NCI-H446 (cell line): ENCODE results near the gene ERMN.
A peak's percentile ranks its signal among the peaks of the same experiment; 100 is the strongest.

Experiments
- DNase-seq, 2 experiments: peaks; one replicate each; lab custom pipeline; 2025; lab: John Stamatoyannopoulos, UW

The ERMN gene

DNA sequence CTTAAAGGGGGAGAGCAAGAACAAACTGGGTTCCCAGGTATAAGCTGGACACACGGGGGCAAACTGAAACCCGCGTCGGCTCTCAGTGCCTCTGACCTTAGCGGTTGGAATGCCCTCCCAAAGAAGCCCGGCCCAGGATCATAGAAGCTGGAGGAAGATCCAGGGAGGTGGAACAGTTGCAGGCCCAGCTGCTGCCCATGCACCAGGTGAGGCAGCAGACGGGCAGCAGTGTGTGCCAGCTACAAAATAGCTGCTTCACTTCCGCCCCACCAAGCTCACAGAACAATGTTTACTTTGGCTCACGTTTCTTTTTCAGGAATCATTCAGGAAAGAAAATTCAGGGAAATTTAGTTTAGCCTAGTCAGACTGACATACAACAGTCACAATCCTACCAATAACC is 3.9 kb upstream of the ERMN start:
- peak; percentile 35 to 73 for DNase-seq

DNA sequence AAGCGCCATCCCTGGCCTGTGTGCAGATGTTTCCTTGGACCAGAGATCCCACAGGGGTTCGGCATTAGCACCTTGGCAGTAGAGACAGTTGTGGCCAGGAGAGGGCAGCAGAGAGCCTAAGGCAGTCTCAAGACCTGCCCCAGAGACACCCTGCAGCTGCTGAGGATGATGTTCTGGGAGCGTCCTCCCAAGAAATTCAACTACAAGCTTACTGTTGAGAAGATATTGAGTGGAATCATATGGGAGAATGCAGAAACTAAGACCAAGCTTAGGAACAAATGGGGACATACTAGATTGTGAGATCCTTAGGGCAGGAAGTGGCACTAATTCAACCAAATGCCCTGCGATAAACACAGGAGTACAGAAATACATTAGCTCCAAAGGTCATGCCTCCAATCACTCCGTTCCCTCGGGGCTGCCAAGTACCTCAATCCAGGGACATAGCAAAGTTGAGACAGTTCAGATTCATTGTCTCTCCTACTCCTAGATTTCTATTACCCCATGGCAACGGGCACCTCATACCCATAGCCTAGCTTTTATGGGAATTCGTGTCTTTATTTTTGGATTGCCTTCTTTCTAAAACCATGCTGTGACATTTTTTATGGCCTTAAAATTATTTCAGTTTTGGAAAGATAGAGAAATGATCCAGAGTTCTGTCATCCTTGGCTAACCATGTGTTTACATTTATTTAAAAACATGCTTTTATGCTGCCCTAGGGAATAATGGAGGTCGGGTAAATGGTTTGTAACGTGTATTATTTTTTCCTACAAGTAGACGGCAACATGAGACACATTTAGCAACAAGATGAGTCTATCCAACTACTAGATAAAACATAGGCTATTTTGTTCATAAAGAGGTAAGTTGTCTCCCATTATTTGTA is 2.2 kb upstream of the ERMN start:
- DNase-seq = peak; percentile 34 to 80

DNA sequence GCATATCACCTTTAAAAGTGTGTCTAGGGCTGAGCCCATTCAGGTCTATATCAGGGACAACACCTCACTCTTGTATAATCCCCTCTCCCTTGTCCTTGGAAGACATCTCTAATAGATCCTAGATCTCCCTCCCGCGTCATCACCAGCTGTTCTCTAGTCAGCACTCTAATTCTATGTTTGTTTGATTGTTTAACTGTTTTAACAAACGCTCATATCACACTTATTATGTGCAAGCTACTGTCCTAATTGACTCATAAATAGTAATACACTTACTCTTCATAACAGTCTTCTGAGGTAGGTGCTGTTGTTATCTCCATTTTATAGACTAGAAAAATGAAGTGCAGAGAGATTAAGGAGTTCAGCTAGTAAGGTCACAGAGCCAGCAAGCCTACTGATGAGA is 1.6 kb upstream of the ERMN start:
- DNase-seq = no peak

DNA sequence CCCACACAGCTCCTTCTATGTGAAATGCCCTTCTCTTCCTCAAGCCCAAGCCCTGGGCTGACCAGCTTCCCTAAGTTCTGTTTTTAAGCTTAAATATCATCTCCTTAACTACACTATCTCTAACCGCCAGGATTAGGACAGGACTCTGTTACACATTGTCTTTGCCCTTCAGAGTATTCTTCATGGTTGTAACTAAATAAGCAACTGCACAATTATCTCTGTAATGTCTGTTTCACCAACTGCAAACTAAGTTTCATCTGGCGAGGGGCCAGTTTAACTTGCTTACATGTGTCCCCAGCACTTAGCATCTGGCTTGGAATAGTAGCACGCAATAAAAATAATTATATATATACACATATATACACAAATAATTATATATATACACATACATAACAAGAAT is 1.1 kb upstream of the ERMN start:
- DNase-seq = no peak

DNA sequence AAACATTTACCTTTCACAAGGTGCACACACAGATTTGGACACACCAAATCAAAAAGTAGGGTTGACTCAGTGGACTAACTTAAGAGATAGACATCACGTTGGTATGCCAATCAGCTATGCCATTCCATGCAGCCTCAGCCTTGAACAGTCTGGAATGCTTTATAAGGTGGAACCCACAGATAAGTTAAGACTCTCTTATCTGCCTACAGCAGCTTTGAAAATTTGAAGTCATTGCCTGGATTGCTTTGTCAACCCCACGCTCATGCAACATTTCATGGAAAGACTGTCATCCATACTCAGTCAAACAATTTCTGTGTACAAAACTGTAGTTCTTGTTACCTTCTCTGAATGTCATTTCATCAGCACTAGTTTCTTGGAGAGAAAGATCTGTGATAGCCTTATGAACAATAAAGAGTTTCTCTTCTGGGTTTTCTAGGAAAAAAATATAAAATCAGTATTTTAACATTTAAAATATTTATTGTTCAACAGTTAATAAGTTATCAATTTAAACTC is 1.2 kb downstream of the ERMN start:
- no peak for DNase-seq

DNA sequence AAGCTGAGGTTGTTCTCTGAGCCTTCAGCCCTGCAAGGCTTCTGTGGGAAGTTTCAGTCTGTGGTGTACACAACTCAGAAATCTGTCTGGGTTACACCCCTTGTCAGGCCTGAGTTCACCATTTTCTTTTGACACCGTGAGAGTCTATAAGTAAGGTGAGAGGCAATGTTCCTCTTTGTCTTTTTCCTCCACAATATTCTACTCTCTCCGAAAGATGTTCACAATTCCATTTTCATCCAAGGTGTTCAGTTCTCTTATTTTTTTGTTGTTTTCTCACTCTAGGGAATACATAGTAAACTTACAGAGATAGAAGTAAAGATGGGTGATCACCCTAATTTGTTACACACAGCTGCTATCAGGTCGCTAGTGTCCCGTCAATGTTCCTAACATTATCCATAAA is 3.2 kb downstream of the ERMN start:
- DNase-seq = no peak

DNA sequence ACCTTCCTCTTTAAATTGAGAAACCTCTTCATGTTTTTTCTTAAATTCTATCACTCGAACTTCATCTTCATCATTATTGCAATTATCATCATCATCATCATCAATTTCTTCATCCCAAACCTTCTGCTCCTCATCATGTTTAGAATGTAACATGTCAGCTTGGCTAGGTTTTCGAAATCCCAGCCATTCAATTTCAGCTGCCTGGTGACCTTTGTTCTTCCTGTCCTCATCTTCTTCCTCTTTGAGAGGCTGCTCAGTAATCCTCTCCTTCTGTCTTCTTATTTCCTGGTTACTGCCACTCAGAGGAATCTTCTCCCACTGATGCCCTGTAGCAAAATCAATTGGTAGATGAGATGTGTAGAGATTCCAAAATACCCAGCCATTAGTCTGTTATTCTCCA is 4.2 kb downstream of the ERMN start:
- DNase-seq = no peak

DNA sequence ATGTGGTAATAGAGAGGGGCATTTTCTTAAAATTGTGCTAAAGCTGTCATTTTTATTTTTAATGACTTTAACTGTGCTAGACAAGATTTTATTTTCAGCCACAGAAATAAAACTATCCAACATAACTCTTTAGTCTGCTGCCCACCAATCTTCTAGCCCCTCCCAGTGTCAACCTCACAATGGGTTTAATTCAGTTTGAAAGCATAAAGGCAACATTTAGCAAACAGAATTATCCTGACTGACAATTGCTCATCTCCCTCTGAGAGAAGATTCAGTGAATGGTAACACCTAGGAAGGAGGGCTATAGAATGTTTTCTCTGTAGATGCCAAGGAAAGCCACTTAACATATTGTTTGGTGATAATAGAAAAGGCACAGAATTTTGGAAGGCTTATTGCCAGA is 5.2 kb downstream of the ERMN start:
- no peak for DNase-seq

DNA sequence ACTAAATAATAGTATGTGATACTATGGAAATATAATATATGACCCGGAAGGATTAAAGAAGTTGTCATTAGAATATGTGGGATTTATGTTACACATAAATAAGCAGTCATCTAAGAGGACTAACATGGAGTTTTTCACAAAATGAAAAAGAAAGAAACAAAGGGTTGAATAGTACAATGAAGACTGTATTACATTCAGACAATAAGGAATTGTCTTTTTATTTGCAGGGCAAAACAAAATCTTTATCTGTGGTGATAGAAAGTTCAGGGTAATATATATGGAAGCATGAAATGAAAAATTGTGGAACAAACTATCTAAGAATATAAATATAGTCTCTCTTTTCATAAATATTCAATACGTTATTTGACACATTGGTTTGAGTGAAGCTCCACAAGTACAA is 5.8 kb downstream of the ERMN start:
- no peak for DNase-seq

DNA sequence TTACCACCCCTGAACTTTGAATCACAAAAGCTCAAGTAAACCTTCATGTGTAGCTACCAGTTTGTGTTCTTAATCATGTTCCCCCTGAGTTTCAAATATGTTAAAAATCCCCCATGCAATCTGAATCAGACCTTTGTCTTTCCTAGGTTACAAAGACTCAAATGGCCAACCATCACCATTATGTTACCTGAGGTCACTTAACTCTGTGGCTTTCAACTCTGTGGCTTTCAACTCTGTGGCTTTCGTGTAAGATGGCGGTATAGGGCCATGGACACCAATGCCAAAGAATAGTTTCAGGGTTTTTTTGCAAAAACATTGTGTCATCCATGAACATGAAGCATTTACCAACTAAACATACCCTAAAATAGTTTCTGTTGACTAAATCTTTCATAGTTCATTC is 6.7 kb downstream of the ERMN start:
- DNase-seq = no peak

DNA sequence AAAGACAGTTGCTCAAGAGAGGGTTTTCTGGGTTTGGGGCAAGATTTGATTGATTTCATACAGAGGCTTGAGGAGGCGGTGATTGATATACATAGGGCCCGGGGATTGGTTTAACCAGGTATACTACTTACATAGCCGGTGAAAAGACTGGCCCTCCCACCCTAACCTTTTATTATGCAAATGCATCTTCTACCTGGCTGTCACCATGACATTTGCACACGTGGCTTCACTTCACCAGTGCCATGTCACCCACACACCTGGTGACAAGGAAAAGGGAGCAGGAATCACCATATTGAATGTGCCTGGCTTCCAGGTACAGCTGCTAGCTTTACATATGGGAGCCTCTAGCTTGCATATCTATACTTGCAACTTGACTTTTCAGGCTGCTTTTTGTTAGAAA is 9.7 kb downstream of the ERMN start:
- DNase-seq = no peak

DNA sequence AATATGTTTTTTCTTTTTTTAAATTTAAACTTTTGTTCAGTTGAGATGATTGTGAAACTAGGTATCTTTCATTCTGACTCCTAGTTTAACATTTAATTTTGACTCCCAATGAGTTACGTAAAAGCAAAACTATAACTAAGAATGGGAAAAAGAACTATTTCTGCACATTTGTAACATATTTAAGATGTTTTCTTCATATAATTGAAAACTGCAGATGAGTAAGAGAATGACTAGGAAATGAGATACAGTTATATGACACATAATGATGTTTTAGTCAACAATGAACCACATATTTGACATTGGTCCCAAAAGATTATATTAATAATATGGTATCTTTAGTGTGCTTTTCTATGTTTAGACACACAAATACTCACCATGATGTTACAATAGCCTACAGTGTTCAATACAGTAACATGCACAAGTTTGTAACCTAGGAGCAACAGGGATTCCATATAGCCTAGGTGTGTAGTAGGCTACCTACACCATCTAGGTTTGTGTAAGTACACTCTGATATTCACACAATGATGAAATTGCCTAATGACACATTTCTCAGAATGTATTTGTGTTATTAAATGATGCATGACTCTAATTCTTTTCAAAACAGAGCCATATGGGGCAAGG is 12.6 kb downstream of the ERMN start:
- no peak for DNase-seq

DNA sequence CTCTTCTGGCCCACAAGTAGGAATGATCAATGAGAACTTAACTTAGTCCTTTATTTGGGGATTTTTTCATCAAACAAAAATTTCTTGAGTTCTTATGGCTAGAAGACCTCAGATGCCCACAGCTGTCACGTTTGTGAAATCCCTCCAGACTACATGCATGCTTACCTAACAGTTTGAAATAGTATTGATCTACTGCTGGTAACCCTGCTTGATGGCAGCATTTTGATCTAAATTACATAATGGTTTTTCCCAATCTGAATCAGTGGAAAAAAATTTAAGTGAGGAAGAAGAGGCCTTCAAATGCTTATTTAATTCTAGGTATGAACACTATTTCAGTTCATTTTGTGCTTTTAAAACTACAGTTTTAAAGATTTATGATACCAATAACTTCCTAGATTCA is 13.9 kb downstream of the ERMN start:
- no peak for DNase-seq

DNA sequence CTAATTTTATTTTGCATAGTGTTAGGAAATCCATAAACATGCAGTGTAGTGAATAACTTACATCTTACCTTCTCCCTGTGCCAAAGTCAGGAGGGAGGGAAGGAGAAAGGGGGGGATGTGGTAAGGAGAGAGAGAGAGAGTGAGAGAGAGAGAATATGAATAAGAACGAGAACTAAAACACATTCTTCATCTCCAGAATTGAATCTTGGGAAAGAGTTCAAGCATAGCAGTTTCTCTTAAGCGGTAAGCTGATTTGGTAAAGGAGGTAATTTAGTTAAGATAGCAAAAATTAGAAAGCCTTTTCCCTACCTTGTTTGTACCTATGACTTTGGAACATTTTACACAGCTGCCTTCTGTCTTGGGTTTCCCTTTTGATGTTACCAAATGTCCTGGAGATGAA is 15.7 kb downstream of the ERMN start:
- DNase-seq = no peak

DNA sequence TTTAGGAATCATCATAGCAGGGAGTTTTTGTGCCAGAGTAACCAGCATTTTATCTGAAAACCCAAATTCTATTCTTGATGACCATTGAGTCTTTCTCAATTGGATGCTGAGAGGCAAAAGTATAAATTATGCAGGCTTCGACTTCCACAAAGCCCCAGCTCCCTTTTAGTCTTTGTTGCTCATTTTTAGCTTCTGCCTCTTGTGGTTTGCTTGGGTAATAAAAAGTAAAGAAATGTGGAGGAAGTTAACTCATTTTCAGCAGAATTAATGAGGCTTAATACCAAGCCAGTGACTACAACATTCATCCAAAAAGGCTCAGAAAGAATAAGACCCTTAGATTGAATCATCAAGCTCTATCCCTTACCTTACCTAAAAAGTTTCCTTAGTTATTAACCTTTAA is 18.6 kb downstream of the ERMN start:
- DNase-seq = no peak

DNA sequence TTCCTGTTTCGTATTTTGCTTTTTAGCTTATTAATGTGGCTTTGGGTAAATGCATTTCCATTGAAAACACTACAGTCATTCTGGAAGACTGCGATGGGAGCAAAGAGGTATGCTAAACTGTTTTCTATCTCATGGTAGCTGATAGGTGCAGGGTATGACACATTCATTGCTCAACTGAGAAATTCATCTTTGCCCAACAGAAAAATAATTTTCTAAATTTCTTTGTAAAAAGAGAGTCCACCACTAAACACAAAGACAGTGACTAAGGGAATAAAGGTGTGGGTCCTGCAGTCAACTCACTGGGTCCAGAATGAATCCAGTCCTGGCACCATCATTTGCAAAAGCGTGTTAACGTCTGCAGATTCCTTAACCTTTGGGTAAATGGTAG is 19.9 kb downstream of the ERMN start:
- no peak for DNase-seq

DNA sequence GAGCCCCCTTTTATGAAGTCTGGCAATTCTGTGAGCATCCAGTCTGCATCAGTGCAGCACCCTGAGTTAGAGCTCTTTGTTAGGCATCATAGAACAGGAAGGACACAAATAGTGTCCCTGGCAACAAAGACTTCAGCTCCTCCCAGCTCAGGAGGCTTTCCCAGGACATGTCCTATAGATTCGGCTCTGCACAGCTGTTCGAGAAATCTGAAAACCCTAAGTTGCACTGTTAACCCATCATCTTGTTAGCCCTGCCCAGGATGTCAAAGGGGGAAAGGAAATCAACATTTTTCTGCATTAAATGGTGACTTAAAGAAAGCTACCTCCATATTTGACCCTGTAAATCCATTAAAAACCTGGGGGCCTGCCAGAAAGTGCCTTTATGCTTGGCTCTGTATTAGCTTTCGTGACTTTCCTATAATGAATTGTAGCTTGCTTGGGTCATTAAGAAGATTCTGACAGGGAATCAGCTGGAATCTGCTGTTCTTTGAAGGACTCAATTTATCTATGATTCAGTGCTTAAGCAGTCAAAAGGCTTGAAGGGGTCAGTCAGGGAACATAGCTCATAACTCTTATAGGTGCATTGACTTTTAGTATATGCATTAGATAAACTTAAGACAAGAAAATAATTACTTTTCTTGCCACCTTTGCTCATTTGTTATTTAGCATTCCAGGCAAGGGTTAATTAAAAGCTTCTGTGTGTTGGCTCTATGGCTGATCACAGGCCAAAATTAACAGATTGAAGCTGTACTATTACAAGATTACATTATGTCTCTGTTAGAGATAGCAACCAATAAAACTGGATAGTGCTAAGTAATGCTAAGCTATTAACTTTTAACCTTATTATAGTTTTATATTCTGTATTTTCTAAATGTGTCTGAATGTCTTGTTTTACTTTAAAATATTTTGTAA is 20.6 kb downstream of the ERMN start:
- peak; percentile 28 to 29 for DNase-seq

DNA sequence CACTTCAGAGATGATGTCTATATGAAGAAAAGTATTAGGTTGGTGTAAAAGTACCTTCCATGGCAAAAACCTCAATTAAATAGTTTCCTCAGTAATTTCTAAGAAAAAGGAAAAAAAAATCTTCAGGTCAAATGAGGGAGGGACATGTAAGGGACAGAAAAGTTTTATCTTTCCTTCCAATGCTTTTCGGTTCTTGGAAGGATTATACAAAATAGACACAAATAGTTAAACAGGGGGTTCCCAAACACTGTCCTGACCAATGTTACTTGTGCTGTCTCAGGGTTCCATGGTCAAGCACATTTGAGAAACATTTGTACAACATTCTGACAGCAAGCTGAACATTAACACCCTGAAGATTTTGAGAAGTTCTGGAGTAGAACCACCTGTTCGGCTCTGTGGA is 22.0 kb downstream of the ERMN start:
- no peak for DNase-seq

DNA sequence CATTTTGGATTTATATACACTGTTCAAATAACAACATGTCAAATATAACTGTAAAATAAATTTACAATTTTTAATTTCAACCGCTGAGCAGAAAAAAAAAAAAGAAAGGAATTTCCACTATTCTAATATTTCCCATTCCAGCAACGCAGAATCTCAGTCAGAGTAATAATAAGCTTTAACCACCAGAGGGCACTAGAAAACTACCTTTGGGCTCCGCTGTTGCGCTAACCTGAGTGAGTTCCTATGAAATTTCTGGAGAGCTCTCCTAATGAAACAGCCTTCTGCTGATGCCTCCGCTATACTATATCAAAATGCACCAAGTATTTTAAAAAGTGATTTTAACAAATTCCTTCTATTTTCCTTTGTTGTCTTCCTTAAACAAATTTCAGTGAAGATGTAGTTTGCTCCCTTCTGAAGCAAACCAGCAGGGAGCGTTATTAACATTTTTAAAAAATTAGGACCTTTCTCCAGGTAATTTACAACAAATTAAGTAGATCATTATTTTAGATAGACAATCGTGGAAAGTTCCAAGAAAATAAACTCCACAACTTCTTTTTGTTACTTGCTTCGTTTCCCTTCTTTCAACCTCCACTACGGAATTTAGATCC is 23.0 kb downstream of the ERMN start:
- DNase-seq = peak; percentile 43 to 79

DNA sequence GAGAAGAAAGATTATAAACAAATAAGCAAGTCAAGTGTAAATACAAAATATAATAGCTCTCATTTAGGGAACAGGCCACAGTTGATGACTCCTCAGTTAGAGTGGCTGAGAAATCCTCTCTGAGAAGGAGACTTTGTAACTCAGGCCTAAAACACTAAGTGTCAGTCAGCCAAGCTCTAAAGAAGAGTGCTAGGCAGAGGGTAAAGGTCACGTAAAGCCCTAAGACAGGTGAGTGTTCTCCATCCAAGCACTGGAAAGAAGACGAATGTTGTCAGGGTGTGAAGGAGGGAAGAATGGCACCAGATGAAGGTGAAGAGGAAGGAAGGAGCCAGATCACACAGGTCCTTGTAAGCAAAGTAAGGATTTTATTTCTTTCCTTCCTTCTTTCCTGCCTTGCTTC is 24.3 kb downstream of the ERMN start:
- DNase-seq = no peak

DNA sequence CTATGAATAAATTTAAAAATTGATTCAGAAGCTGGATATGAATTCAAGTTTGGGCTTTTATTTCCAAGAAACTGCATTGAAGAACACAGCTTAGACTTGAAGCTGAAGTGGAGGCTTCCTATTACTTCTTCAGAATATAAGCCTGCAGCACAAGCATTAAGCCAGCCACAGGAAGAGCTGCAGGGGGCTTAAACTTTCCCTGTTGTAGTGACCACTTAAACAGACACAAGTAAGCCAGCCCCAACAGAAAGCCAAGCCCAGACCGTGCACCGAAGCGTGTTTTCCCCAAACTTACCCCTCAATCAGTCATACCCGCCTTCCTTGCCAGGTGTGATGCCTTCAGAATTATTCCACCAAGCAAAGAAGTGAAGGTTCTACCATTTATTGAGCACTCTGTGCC is 28.7 kb downstream of the ERMN start:
- DNase-seq = no peak

DNA sequence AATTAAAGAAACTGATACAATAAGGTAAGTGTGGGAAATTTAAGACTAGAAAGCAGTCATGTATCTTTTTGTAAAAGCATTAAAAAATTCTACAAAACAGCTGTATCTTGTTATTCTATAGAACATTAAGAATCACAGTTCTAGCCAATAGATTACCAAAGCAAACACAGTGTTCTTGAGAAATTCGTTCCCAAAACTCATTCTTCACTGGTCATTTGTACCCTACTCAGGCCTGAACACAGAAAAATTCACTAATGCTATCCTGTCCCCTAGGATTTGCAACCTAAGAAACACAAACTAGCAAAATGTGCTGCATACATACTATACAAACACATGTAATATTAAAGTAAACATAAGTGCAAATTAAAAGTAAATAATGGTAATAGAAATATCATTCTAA is 29.1 kb downstream of the ERMN start:
- no peak for DNase-seq
